Endothelial cell of umbilical vein (primary cell): ENCODE results near the gene LLCFC1.

ENCODE experiments used
- CTCF ChIP-seq, 2 donors: IDR thresholded peaks; 1 replicate in 1 of 2; 2 replicates in 1 of 2; pipeline ENCODE4 v1.5.1; 2011; ENCODE audit warnings: low read length in 2 of 2, mild to moderate bottlenecking in 2 of 2, moderate library complexity in 2 of 2, control low read depth in 1 of 2, inconsistent platforms in 1 of 2, low read depth in 1 of 2; ENCODE audit not compliant: insufficient read depth in 1 of 2; ENCODE audit errors: extremely low read depth in 1 of 2
- EZH2 ChIP-seq: IDR thresholded peaks from 2 replicates; pipeline ENCODE4 v1.6.1; 2012; ENCODE audit warnings: borderline replicate concordance, low read depth, mild to moderate bottlenecking, moderate library complexity, low read length, inconsistent platforms; ENCODE audit not compliant: severe bottlenecking
- FOS ChIP-seq: IDR thresholded peaks from 2 replicates; pipeline ENCODE4 v1.6.1; 2011; ENCODE audit warnings: mild to moderate bottlenecking, low read length, moderate library complexity, borderline replicate concordance; ENCODE audit not compliant: insufficient read depth
- MYC ChIP-seq: IDR thresholded peaks from one replicate; pipeline ENCODE4 v1.6.1; 2011; ENCODE audit warnings: mild to moderate bottlenecking, low read depth, low read length
- POLR2A ChIP-seq: IDR thresholded peaks from 2 replicates; pipeline ENCODE4 v1.6.1; 2012; ENCODE audit warnings: low read depth, mild to moderate bottlenecking, control low read depth, low read length
- POLR2AphosphoS5 ChIP-seq: IDR thresholded peaks from 2 replicates; pipeline ENCODE4 v1.6.1; 2012; ENCODE audit warnings: low read depth, mild to moderate bottlenecking, control low read depth, low read length, moderate library complexity; ENCODE audit not compliant: insufficient read depth
- TF ChIP-seq, protein P1 (sequence below): IDR thresholded peaks from 2 replicates; pipeline ENCODE4 v1.6.1; 2011; ENCODE audit not compliant: insufficient read depth, insufficient read length

- TF ChIP-seq POLR2AphosphoS5 (no peak), POLR2A (no peak), CTCF (IDR thresholded peaks at IDR 0.05; ENCODE audit: extremely low read depth in 1 of 2, insufficient read depth in 1 of 2, low read depth in 1 of 2, low read length in 2 of 2) (no peak), MYC (no peak), EZH2 (no peak), FOS (no peak)
- TF ChIP-seq, protein P1, sequence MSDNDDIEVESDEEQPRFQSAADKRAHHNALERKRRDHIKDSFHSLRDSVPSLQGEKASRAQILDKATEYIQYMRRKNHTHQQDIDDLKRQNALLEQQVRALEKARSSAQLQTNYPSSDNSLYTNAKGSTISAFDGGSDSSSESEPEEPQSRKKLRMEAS: no peak
Measured at GRCh38 chr7:142932386-142933091, 6.7 kb upstream of the LLCFC1 start.
